GM18505 (cell line): ENCODE data around the gene CHMP6.

ENCODE experiments used
- ATAC-seq: cut with Tn5 transposase; IDR thresholded peaks from one replicate; pipeline ENCODE4 v1.9.1; 2021; ENCODE audit not compliant: unreplicated experiment
- POLR2A ChIP-seq: IDR thresholded peaks from 4 replicates; pipeline ENCODE4 v1.6.1; 2011; ENCODE audit warnings: borderline replicate concordance; ENCODE audit not compliant: insufficient read depth, insufficient read length; ENCODE audit errors: extremely low read depth

The CHMP6 gene

GRCh38 chr17:81034168-81034777 is 42.6 kb downstream of the CHMP6 start:
- ATAC-seq, result peak; percentile 10

GRCh38 chr17:81034779-81035520 is 43.3 kb downstream of the CHMP6 start, which contains the start of gene BAIAP2:
Gene BAIAP2 (plus strand): TSS chr17:81035151. CDS start chr17:81035255, 104 bp downstream.
- ATAC-seq, result peak; percentile 68
- TF ChIP-seq POLR2A, result peak; percentile 69

More at GRCh38 chr17:81034168-81034777, 42.6 kb downstream of the CHMP6 start:
- TF ChIP-seq POLR2A, result no peak

- TF ChIP-seq POLR2A, result no peak
Observed at GRCh38 chr17:81035521-81036196, 44.0 kb downstream of the CHMP6 start.

GRCh38 chr17:81036197-81036941 is 44.7 kb downstream of the CHMP6 start:
- TF ChIP-seq POLR2A, result no peak
- ATAC-seq, result no peak

More at GRCh38 chr17:81035521-81036196, 44.0 kb downstream of the CHMP6 start:
- ATAC-seq, result peak; percentile 6

GRCh38 chr17:81037026-81037797 is 45.6 kb downstream of the CHMP6 start:
- ATAC-seq, result no peak
- no peak for TF ChIP-seq POLR2A

GRCh38 chr17:81037798-81038733 is 46.4 kb downstream of the CHMP6 start:
- no peak for ATAC-seq

GRCh38 chr17:81039096-81039495 is 47.5 kb downstream of the CHMP6 start:
- no peak for TF ChIP-seq POLR2A
- ATAC-seq, result no peak

More at GRCh38 chr17:81037798-81038733, 46.4 kb downstream of the CHMP6 start:
- TF ChIP-seq POLR2A, result no peak

- no peak for TF ChIP-seq POLR2A
- ATAC-seq, result no peak
Observed at GRCh38 chr17:81039854-81040758, 48.5 kb downstream of the CHMP6 start.

GRCh38 chr17:81040791-81041337 is 49.2 kb downstream of the CHMP6 start:
- no peak for ATAC-seq
- TF ChIP-seq POLR2A, result no peak

GRCh38 chr17:81042606-81043005 is 51.0 kb downstream of the CHMP6 start:
- no peak for ATAC-seq

More at GRCh38 chr17:81042606-81043005, 51.0 kb downstream of the CHMP6 start:
- TF ChIP-seq POLR2A, result no peak
